Mesenchymal stem cell (in vitro differentiated cells and primary cell): ENCODE measurements around the gene HERPUD2.

Experiments
- DNase-seq: peaks from one replicate; pipeline ENCODE4 v3.0.0-alpha.2; 2013
- H2AFZ ChIP-seq: one replicate; pipeline ENCODE4 v1.6.1; 2013; ENCODE audit warnings: low read depth, mild to moderate bottlenecking, control low read depth, inconsistent platforms, low read length, moderate library complexity
- H2AK5ac ChIP-seq: 2 replicates; pipeline ENCODE4 v1.6.1; 2013; ENCODE audit warnings: low read length, moderate library complexity, mild to moderate bottlenecking, inconsistent platforms; ENCODE audit not compliant: severe bottlenecking
- H2BK120ac ChIP-seq: one replicate; pipeline ENCODE4 v1.6.1; 2013; ENCODE audit warnings: low read depth, mild to moderate bottlenecking, inconsistent platforms, low read length, moderate library complexity
- H2BK12ac ChIP-seq, 2 experiments: one replicate each; pipeline ENCODE4 v1.6.1; 2013; ENCODE audit warnings: inconsistent platforms in 2 of 2, low read length in 2 of 2, mild to moderate bottlenecking in 2 of 2, moderate library complexity in 2 of 2, control low read depth in 1 of 2
- H2BK15ac ChIP-seq: one replicate; pipeline ENCODE4 v1.6.1; 2013; ENCODE audit warnings: mild to moderate bottlenecking, low read depth, inconsistent platforms; ENCODE audit not compliant: poor library complexity, severe bottlenecking
- H2BK5ac ChIP-seq: 2 replicates; pipeline ENCODE4 v1.6.1; 2013; ENCODE audit warnings: low read depth, mild to moderate bottlenecking, low read length, control low read depth, inconsistent platforms; ENCODE audit not compliant: poor library complexity, severe bottlenecking
- H3K14ac ChIP-seq, 2 experiments: one replicate each; pipeline ENCODE4 v1.6.1; 2013; ENCODE audit warnings: inconsistent platforms in 2 of 2, low read length in 2 of 2, control low read depth in 1 of 2, mild to moderate bottlenecking in 1 of 2, moderate library complexity in 1 of 2
- H3K18ac ChIP-seq, 2 experiments: one replicate each; pipeline ENCODE4 v1.6.1; 2013; ENCODE audit warnings: inconsistent platforms in 2 of 2, low read length in 2 of 2, control low read depth in 1 of 2, low read depth in 1 of 2, mild to moderate bottlenecking in 1 of 2
- H3K23ac ChIP-seq, 2 experiments: one replicate each; pipeline ENCODE4 v1.6.1; 2013; ENCODE audit warnings: inconsistent platforms in 2 of 2, low read length in 2 of 2, mild to moderate bottlenecking in 2 of 2, moderate library complexity in 2 of 2, control low read depth in 1 of 2
- H3K27ac ChIP-seq: 2 replicates; pipeline ENCODE4 v1.5.1; 2013; ENCODE audit warnings: mild to moderate bottlenecking, moderate library complexity, low read length, control low read depth, inconsistent platforms; ENCODE audit not compliant: poor library complexity, severe bottlenecking
- H3K27me3 ChIP-seq, 2 experiments: 2 replicates each; pipeline versions ENCODE4 v1.6.1 to v1.7.0; 2013; ENCODE audit warnings: low read length in 2 of 2, mild to moderate bottlenecking in 2 of 2, moderate library complexity in 2 of 2, control low read depth in 1 of 2, inconsistent platforms in 1 of 2; ENCODE audit not compliant: control insufficient read depth in 1 of 2, insufficient read depth in 1 of 2
- H3K36me3 ChIP-seq, 2 experiments: 2 replicates each; pipeline versions ENCODE4 v1.6.1 to v1.7.0; 2013; ENCODE audit warnings: low read length in 2 of 2, control low read depth in 1 of 2, inconsistent platforms in 1 of 2, low read depth in 1 of 2, mild to moderate bottlenecking in 1 of 2; ENCODE audit not compliant: insufficient read depth in 2 of 2, control insufficient read depth in 1 of 2
- H3K4ac ChIP-seq, 2 experiments: one replicate each; pipeline ENCODE4 v1.6.1; 2013; ENCODE audit warnings: inconsistent platforms in 2 of 2, low read length in 2 of 2, mild to moderate bottlenecking in 2 of 2, moderate library complexity in 2 of 2, control low read depth in 1 of 2, low read depth in 1 of 2
- H3K4me1 ChIP-seq: 2 replicates; pipeline ENCODE4 v1.6.1; 2013; ENCODE audit warnings: low read depth, low read length, control low read depth; ENCODE audit not compliant: control insufficient read depth, insufficient read depth
- H3K4me2 ChIP-seq: 2 replicates; pipeline ENCODE4 v1.6.1; 2013; ENCODE audit warnings: low read length, mild to moderate bottlenecking, inconsistent platforms; ENCODE audit not compliant: poor library complexity, severe bottlenecking
- H3K4me3 ChIP-seq, 2 experiments: 2 replicates each; pipeline versions ENCODE4 v1.5.1 to v1.7.0; 2013; ENCODE audit warnings: low read length in 2 of 2, mild to moderate bottlenecking in 2 of 2, control low read depth in 1 of 2, low read depth in 1 of 2; ENCODE audit not compliant: insufficient read depth in 1 of 2
- H3K79me1 ChIP-seq: replicated peaks from 2 replicates; pipeline ENCODE4 v1.6.1; 2013; ENCODE audit warnings: mild to moderate bottlenecking, control low read depth, low read length, inconsistent platforms; ENCODE audit not compliant: poor library complexity, severe bottlenecking
- H3K9ac ChIP-seq: 2 replicates; pipeline ENCODE4 v1.7.0; 2013; ENCODE audit warnings: mild to moderate bottlenecking, low read length, moderate library complexity
- H3K9me3 ChIP-seq: 2 replicates; pipeline ENCODE4 v1.7.0; 2013; ENCODE audit warnings: mild to moderate bottlenecking, low read length; ENCODE audit not compliant: control insufficient read depth
- H4K8ac ChIP-seq: one replicate; pipeline ENCODE4 v1.6.1; 2013; ENCODE audit warnings: inconsistent platforms, mild to moderate bottlenecking, low read length, moderate library complexity
- H4K91ac ChIP-seq: one replicate; pipeline ENCODE4 v1.6.1; 2013; ENCODE audit warnings: mild to moderate bottlenecking, low read length, inconsistent platforms
- WGBS: methylation state at CpG from one replicate; pipeline ENCODE4 v1.1.7; 2013; ENCODE audit warnings: mixed read lengths; 5-methylcytosine and 5-hydroxymethylcytosine counted together

HERPUD2 gene

GRCh38 chr7:35648367-35648766 is 46.6 kb downstream of the HERPUD2 start:
- Histone ChIP-seq H2BK5ac (no peak overlapping the region), H3K79me1 (peaks cover 31% of the 10 kb centered on the region), H3K18ac (no peak overlapping the region), H3K23ac (no peak overlapping the region), H3K36me3 (peaks cover 11 to 54% of the 10 kb centered on the region in 2 experiments), H3K4me3 (no peak overlapping the region), H3K27ac (no peak overlapping the region), H3K4ac (no peak overlapping the region), H2AFZ (no peak overlapping the region), H4K8ac (no peak overlapping the region), H3K9ac (no peak overlapping the region), H4K91ac (peak overlapping the region; percentile 15), H2BK12ac (no peak overlapping the region), H3K27me3 (no peaks in the 10 kb centered on the region), H3K14ac (no peak overlapping the region), H3K4me2 (no peak overlapping the region), H2BK120ac (no peak overlapping the region), H2AK5ac (no peak overlapping the region), H3K4me1 (peaks cover 1% of the 10 kb centered on the region), H2BK15ac (no peak overlapping the region), H3K9me3 (peaks cover 3% of the 10 kb centered on the region)
- 100% methylated on average over 2 of the region's 3 CpGs for WGBS
- DNase-seq, result peak; percentile 6

GRCh38 chr7:35647171-35647574 is 47.8 kb downstream of the HERPUD2 start:
- Histone ChIP-seq H3K79me1 (peaks cover 32% of the 10 kb centered on the region), H3K4ac (no peak overlapping the region), H3K27ac (no peak overlapping the region), H3K23ac (no peak overlapping the region), H2BK120ac (no peak overlapping the region), H2BK5ac (no peak overlapping the region), H3K9me3 (peaks cover under 1% of the 10 kb centered on the region), H4K8ac (peak overlapping the region; percentile 24), H2BK15ac (no peak overlapping the region), H3K27me3 (no peaks in the 10 kb centered on the region), H2AK5ac (no peak overlapping the region), H3K14ac (no peak overlapping the region), H3K18ac (no peak overlapping the region), H3K4me2 (no peak overlapping the region), H3K4me1 (peaks cover 1% of the 10 kb centered on the region), H3K9ac (no peak overlapping the region), H2BK12ac (no peak overlapping the region), H3K4me3 (no peak overlapping the region), H2AFZ (no peak overlapping the region), H4K91ac (no peak overlapping the region), H3K36me3 (peaks cover 11 to 46% of the 10 kb centered on the region in 2 experiments)
- WGBS, result 3% methylated on average over 4 of the region's 4 CpGs
- DNase-seq, result peak; percentile 63

- Histone ChIP-seq H3K4me1 (peaks cover 1% of the 10 kb centered on the region), H2BK12ac (no peak overlapping the region), H2BK5ac (no peak overlapping the region), H2AK5ac (no peak overlapping the region), H3K14ac (no peak overlapping the region), H3K4ac (no peak overlapping the region), H3K23ac (no peak overlapping the region), H2AFZ (no peak overlapping the region), H3K9ac (no peak overlapping the region), H3K4me2 (no peak overlapping the region), H4K91ac (no peak overlapping the region), H3K4me3 (no peak overlapping the region), H3K27ac (no peak overlapping the region), H4K8ac (no peak overlapping the region), H2BK120ac (no peak overlapping the region), H3K27me3 (no peaks in the 10 kb centered on the region), H3K79me1 (peaks cover 31% of the 10 kb centered on the region), H3K18ac (no peak overlapping the region), H3K36me3 (peaks cover 11 to 42% of the 10 kb centered on the region in 2 experiments), H3K9me3 (no peaks in the 10 kb centered on the region), H2BK15ac (no peak overlapping the region)
- peak; percentile 51 for DNase-seq
- WGBS, result no CpG with 5 or more reads among the region's 3 CpGs
These were observed 48.5 kb downstream of the HERPUD2 start for GRCh38 chr7:35646289-35647023.

GRCh38 chr7:35645691-35646090 is 49.2 kb downstream of the HERPUD2 start:
- Histone ChIP-seq H2AK5ac (no peak overlapping the region), H2BK120ac (no peak overlapping the region), H4K91ac (no peak overlapping the region), H3K23ac (no peak overlapping the region), H3K9ac (no peak overlapping the region), H3K4me1 (peaks cover 1% of the 10 kb centered on the region), H3K4ac (no peak overlapping the region), H3K79me1 (peaks cover 25% of the 10 kb centered on the region), H4K8ac (no peak overlapping the region), H3K27ac (no peak overlapping the region), H3K27me3 (no peaks in the 10 kb centered on the region), H2BK12ac (no peak overlapping the region), H2BK15ac (no peak overlapping the region), H3K4me3 (no peak overlapping the region), H2BK5ac (no peak overlapping the region), H3K18ac (no peak overlapping the region), H3K36me3 (peaks cover 5 to 37% of the 10 kb centered on the region in 2 experiments), H3K4me2 (no peak overlapping the region), H3K14ac (no peak overlapping the region), H2AFZ (no peak overlapping the region), H3K9me3 (no peaks in the 10 kb centered on the region)
- DNase-seq, result no peak
- WGBS, result no CpG with 5 or more reads among the region's 4 CpGs
